ENCODE data around the gene XPNPEP1. TPM values are rescaled to one million over a fixed set of nuclear protein-coding genes. Genes with fewer than 3 reads are reported as not detected.

The XPNPEP1 gene
- polyA plus RNA-seq, 6 donors from 2014 or later: 16.0 to 27.1 (median 19.5) TPM

- Mint-ChIP-seq H3K36me3 (peaks cover 24 to 56% of the 10 kb centered on the region in 2 donors), H3K9me3 (no peaks in the 10 kb centered on the region), H3K27ac (peak overlapping the region in 1 of 6 donors; percentile 22), H3K27me3 (no peaks in the 10 kb centered on the region), H3K4me1 (peaks cover 14 to 32% (median 27%) of the 10 kb centered on the region in 3 donors), H3K4me3 (peak overlapping the region in 1 of 8 donors; percentile 5)
- ATAC-seq (ENCODE audit: low read depth in 2 of 2) (no peak), DNase-seq (no peak)
These were observed 18.9 kb downstream of the XPNPEP1 start for GRCh38 chr10:109904397-109904796.

GRCh38 chr10:109902992-109903947, 20.0 kb downstream of the XPNPEP1 start:
- no peak for DNase-seq
- H3K27me3 Mint-ChIP-seq: no peaks in the 10 kb centered on the region

GRCh38 chr10:109899356-109900331, 23.7 kb downstream of the XPNPEP1 start:
- DNase-seq: no peak
- Mint-ChIP-seq H3K27ac (peak overlapping the region in 1 of 6 donors; percentile 54), H3K9me3 (no peaks in the 10 kb centered on the region), H3K27me3 (no peaks in the 10 kb centered on the region), H3K4me1 (peaks cover 28 to 56% (median 31%) of the 10 kb centered on the region in 3 donors), H3K36me3 (peaks cover 16 to 36% of the 10 kb centered on the region in 2 donors), H3K4me3 (no peak overlapping the region)
- ATAC-seq (ENCODE audit: low read depth in 2 of 2): no peak

More at GRCh38 chr10:109902992-109903947, 20.0 kb downstream of the XPNPEP1 start:
- Mint-ChIP-seq H3K9me3 (no peaks in the 10 kb centered on the region), H3K36me3 (peaks cover 25 to 56% of the 10 kb centered on the region in 2 donors), H3K4me3 (no peak overlapping the region), H3K27ac (peak overlapping the region in 3 of 6 donors; percentile 42 to 74 (median 44)), H3K4me1 (peaks cover 19 to 38% (median 34%) of the 10 kb centered on the region in 3 donors)
- ATAC-seq (ENCODE audit: low read depth in 2 of 2): no peak

GRCh38 chr10:109898666-109899355, 24.5 kb downstream of the XPNPEP1 start:
- ATAC-seq (ENCODE audit: low read depth in 2 of 2): no peak
- Mint-ChIP-seq H3K27ac (peak overlapping the region in 2 of 6 donors; percentile 54 to 73), H3K36me3 (peaks cover 16 to 28% of the 10 kb centered on the region in 2 donors), H3K4me1 (peaks cover 26 to 50% (median 27%) of the 10 kb centered on the region in 3 donors), H3K9me3 (no peaks in the 10 kb centered on the region), H3K4me3 (no peak overlapping the region), H3K27me3 (no peaks in the 10 kb centered on the region)
- DNase-seq: no peak

- ATAC-seq (ENCODE audit: low read depth in 2 of 2) (no peak), DNase-seq (no peak)
- H3K36me3 Mint-ChIP-seq: peaks cover 16 to 27% of the 10 kb centered on the region in 2 donors
- no peak overlapping the region for H3K27ac Mint-ChIP-seq
- peak overlapping the region in 1 of 8 donors; percentile 51 for H3K4me3 Mint-ChIP-seq
- no peaks in the 10 kb centered on the region for H3K27me3 Mint-ChIP-seq
- peaks cover 21 to 45% (median 23%) of the 10 kb centered on the region in 3 donors for H3K4me1 Mint-ChIP-seq
- H3K9me3 Mint-ChIP-seq: no peaks in the 10 kb centered on the region
These were observed 25.3 kb downstream of the XPNPEP1 start for GRCh38 chr10:109898007-109898406.

GRCh38 chr10:109895848-109896247, 27.5 kb downstream of the XPNPEP1 start:
- Mint-ChIP-seq H3K9me3 (no peaks in the 10 kb centered on the region), H3K27me3 (no peaks in the 10 kb centered on the region), H3K27ac (peak overlapping the region in 3 of 6 donors; percentile 31 to 90 (median 57)), H3K36me3 (peaks cover 9% of the 10 kb centered on the region in 2 donors), H3K4me1 (peaks cover 12 to 39% (median 29%) of the 10 kb centered on the region in 3 donors), H3K4me3 (no peak overlapping the region)
- DNase-seq (no peak), ATAC-seq (ENCODE audit: low read depth in 2 of 2) (no peak)

- Mint-ChIP-seq H3K9me3 (no peaks in the 10 kb centered on the region), H3K27me3 (no peaks in the 10 kb centered on the region), H3K27ac (peak overlapping the region in 3 of 6 donors; percentile 31 to 57 (median 43)), H3K4me1 (peaks cover 7 to 39% (median 29%) of the 10 kb centered on the region in 3 donors), H3K4me3 (peak overlapping the region in 2 of 8 donors; percentile 9 to 22), H3K36me3 (peaks cover 3 to 12% of the 10 kb centered on the region in 2 donors)
- ATAC-seq (ENCODE audit: low read depth in 2 of 2) (no peak), DNase-seq (no peak)
These were observed 28.1 kb downstream of the XPNPEP1 start for GRCh38 chr10:109895095-109895818.

GRCh38 chr10:109894516-109894915, 28.8 kb downstream of the XPNPEP1 start:
- Mint-ChIP-seq H3K9me3 (no peaks in the 10 kb centered on the region), H3K4me1 (peaks cover 4 to 39% (median 29%) of the 10 kb centered on the region in 3 donors), H3K27ac (peak overlapping the region in 2 of 6 donors; percentile 26 to 50), H3K4me3 (no peak overlapping the region), H3K36me3 (peaks cover 0 to 12% of the 10 kb centered on the region in 2 donors), H3K27me3 (no peaks in the 10 kb centered on the region)
- no peak for ATAC-seq (ENCODE audit: low read depth in 2 of 2)
- DNase-seq: no peak

GRCh38 chr10:109893386-109893785, 29.9 kb downstream of the XPNPEP1 start:
- Mint-ChIP-seq H3K4me1 (peaks cover 2 to 28% (median 25%) of the 10 kb centered on the region in 3 donors), H3K4me3 (no peak overlapping the region), H3K9me3 (no peaks in the 10 kb centered on the region), H3K36me3 (peaks cover 0 to 12% of the 10 kb centered on the region in 2 donors), H3K27ac (peak overlapping the region in 1 of 6 donors; percentile 80), H3K27me3 (no peaks in the 10 kb centered on the region)
- ATAC-seq (ENCODE audit: low read depth in 2 of 2) (no peak), DNase-seq (no peak)

- ATAC-seq (ENCODE audit: low read depth in 2 of 2) (no peak), DNase-seq (no peak)
- H3K27me3 Mint-ChIP-seq: no peaks in the 10 kb centered on the region
- peaks cover 0 to 23% (median 20%) of the 10 kb centered on the region in 3 donors for H3K4me1 Mint-ChIP-seq
- H3K4me3 Mint-ChIP-seq: no peak overlapping the region
- peaks cover 0 to 7% of the 10 kb centered on the region in 2 donors for H3K36me3 Mint-ChIP-seq
- no peaks in the 10 kb centered on the region for H3K9me3 Mint-ChIP-seq
- H3K27ac Mint-ChIP-seq: peak overlapping the region in 2 of 6 donors; percentile 47 to 80
These were observed 30.4 kb downstream of the XPNPEP1 start for GRCh38 chr10:109892931-109893330.

- no peak for DNase-seq
- peaks cover 0 to 9% of the 10 kb centered on the region in 2 donors for H3K36me3 Mint-ChIP-seq
- H3K4me3 Mint-ChIP-seq: no peak overlapping the region
- H3K9me3 Mint-ChIP-seq: no peaks in the 10 kb centered on the region
- H3K4me1 Mint-ChIP-seq: peaks cover 0 to 22% (median 16%) of the 10 kb centered on the region in 3 donors
- peak overlapping the region in 1 of 6 donors; percentile 15 for H3K27ac Mint-ChIP-seq
- no peak for ATAC-seq (ENCODE audit: low read depth in 2 of 2)
- no peaks in the 10 kb centered on the region for H3K27me3 Mint-ChIP-seq
These were observed 31.2 kb downstream of the XPNPEP1 start for GRCh38 chr10:109892117-109892516.

- Mint-ChIP-seq H3K36me3 (peaks cover 0 to 11% of the 10 kb centered on the region in 2 donors), H3K4me3 (no peak overlapping the region), H3K4me1 (peaks cover 0 to 16% (median 15%) of the 10 kb centered on the region in 3 donors), H3K27me3 (no peaks in the 10 kb centered on the region), H3K27ac (no peak overlapping the region), H3K9me3 (no peaks in the 10 kb centered on the region)
- ATAC-seq (ENCODE audit: low read depth in 2 of 2): no peak
- no peak for DNase-seq
These were observed 32.2 kb downstream of the XPNPEP1 start for GRCh38 chr10:109891105-109891504.

All from naive B cell (primary cell).